ENCODE results near the gene IRF1. TPM values are rescaled to one million over a fixed set of nuclear protein-coding genes. Genes with fewer than 3 reads are reported as not detected.
"Not testable (repeated sequence)": the region's sequence is repeated elsewhere in the genome, so short reads cannot be mapped to it uniquely, and the experiment has no call there.

IRF1 gene
- total RNA-seq, 4 donors from 2014 or later, result 17.5 to 24.1 (median 20.1) TPM

DNA sequence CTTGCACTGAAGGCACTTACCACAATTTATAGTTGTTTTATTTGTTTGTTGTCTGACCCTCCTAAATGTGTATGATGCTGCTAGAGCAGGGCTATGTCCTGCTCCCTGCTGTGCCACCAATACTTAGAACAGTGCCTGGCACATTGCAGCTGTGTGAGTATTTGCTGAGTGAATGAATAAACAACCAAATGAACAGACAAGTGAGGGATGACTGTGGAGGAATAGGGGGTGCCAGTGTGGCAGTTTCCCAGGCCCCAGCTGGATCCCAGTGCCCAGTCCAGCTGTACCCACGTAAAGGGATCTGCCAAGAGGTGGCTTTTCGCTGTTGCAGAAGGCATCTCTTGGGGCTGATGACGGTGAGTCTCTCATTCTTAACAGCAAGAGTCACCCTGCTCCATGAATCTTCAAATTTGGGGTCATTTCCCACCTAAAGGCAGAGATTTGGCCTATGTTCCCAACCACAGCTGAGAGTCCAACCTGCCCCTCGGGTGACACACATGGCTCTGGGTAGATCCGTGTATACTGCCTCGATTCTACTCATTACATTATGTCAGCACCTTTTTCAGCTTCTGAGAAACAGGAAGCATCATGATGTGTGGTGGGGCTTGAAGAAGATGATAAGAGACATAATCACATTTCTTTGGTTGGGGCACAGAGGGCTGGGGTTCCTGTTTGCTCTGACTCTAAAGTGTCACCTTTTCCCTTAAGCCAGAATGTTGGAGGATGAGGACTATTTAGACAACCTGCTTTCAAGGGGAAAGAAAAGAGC lies 38.5 kb upstream of the IRF1 start:
- Histone ChIP-seq H3K27ac (no peak overlapping the region), H3K27me3 (no peaks in the 10 kb centered on the region), H3K9me3 (no peaks in the 10 kb centered on the region), H3K4me1 (peaks cover 5% of the 10 kb centered on the region), H3K4me3 (no peak overlapping the region), H3K36me3 (no peaks in the 10 kb centered on the region)
- TF ChIP-seq, protein P1, sequence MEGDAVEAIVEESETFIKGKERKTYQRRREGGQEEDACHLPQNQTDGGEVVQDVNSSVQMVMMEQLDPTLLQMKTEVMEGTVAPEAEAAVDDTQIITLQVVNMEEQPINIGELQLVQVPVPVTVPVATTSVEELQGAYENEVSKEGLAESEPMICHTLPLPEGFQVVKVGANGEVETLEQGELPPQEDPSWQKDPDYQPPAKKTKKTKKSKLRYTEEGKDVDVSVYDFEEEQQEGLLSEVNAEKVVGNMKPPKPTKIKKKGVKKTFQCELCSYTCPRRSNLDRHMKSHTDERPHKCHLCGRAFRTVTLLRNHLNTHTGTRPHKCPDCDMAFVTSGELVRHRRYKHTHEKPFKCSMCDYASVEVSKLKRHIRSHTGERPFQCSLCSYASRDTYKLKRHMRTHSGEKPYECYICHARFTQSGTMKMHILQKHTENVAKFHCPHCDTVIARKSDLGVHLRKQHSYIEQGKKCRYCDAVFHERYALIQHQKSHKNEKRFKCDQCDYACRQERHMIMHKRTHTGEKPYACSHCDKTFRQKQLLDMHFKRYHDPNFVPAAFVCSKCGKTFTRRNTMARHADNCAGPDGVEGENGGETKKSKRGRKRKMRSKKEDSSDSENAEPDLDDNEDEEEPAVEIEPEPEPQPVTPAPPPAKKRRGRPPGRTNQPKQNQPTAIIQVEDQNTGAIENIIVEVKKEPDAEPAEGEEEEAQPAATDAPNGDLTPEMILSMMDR (IDR thresholded peaks at IDR 0.05), result no peak
- TF ChIP-seq EP300 (IDR thresholded peaks at IDR 0.05), result no peak
- TF ChIP-seq POLR2AphosphoS5 (IDR thresholded peaks at IDR 0.05), result no peak
- no peak for TF ChIP-seq POLR2A (IDR thresholded peaks at IDR 0.05)
- 74% methylated on average over 6 of the region's 6 CpGs for WGBS
- DNase-seq (ENCODE audit: low spot score in 2 of 2), result no peak

DNA sequence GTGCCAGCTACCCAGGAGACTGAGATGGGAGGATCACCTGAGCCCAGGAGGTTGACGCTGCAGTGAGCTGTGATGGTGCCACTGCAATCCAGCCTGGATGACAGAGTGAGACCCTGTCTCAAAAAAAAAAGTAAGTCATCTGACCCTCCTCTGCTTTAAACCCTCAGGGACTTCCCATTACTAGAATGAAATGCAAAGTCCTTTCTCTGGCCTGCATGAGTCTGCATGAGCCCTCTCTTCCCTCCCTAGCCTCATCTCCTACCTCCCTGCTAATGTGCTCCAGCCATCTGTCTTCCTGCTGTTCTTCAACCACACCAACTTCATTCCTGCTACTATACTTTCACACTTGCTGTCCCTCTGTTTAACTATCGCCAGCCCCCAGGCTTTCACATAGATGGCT lies 37.4 kb upstream of the IRF1 start:
- Histone ChIP-seq H3K4me1 (peaks cover 5% of the 10 kb centered on the region), H3K4me3 (no peak overlapping the region), H3K27ac (no peak overlapping the region), H3K27me3 (no peaks in the 10 kb centered on the region), H3K9me3 (no peaks in the 10 kb centered on the region), H3K36me3 (no peaks in the 10 kb centered on the region)
- DNase-seq (ENCODE audit: low spot score in 2 of 2), result no peak
- no peak for TF ChIP-seq EP300 (IDR thresholded peaks at IDR 0.05)
- TF ChIP-seq, protein P1 (IDR thresholded peaks at IDR 0.05), result no peak
- 94% methylated on average over 2 of the region's 2 CpGs for WGBS

DNA sequence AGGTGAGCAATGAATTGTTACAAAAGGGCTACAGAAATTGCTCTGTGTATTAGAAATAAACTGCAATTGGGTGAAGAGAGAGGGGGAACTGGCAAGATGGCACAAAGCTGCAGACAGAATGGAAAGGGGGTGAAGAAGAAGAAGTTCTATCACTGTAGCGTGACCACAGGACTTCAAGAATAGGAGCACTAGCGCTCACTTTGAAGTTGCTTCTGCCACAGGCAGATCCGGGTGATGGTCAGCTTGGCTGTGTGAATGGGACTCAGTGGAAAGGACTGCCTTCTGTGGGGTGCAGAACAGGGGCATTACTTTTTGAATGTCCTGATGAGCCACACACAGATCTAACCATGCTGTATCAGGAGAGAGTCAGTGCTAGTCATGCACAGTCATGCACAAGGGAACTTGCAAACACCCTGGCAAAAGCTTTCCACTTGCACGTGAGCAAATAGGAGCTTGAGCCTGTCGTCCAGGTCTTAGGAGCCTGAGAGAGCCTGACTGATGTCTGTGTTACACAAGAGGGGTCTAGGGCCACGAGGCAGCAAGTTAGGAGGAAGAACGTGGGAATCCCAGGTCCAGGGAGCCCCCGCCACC lies 36.5 kb upstream of the IRF1 start:
- Histone ChIP-seq H3K4me3 (no peak overlapping the region), H3K4me1 (peaks cover 5% of the 10 kb centered on the region), H3K27ac (no peak overlapping the region), H3K36me3 (no peaks in the 10 kb centered on the region), H3K27me3 (no peaks in the 10 kb centered on the region), H3K9me3 (no peaks in the 10 kb centered on the region)
- no peak for DNase-seq (ENCODE audit: low spot score in 2 of 2)
- 65% methylated on average over 8 of the region's 8 CpGs for WGBS
- TF ChIP-seq EP300 (IDR thresholded peaks at IDR 0.05) (no peak), POLR2A (IDR thresholded peaks at IDR 0.05) (no peak), POLR2AphosphoS5 (IDR thresholded peaks at IDR 0.05) (no peak)
- TF ChIP-seq, protein P1 (IDR thresholded peaks at IDR 0.05), result no peak

DNA sequence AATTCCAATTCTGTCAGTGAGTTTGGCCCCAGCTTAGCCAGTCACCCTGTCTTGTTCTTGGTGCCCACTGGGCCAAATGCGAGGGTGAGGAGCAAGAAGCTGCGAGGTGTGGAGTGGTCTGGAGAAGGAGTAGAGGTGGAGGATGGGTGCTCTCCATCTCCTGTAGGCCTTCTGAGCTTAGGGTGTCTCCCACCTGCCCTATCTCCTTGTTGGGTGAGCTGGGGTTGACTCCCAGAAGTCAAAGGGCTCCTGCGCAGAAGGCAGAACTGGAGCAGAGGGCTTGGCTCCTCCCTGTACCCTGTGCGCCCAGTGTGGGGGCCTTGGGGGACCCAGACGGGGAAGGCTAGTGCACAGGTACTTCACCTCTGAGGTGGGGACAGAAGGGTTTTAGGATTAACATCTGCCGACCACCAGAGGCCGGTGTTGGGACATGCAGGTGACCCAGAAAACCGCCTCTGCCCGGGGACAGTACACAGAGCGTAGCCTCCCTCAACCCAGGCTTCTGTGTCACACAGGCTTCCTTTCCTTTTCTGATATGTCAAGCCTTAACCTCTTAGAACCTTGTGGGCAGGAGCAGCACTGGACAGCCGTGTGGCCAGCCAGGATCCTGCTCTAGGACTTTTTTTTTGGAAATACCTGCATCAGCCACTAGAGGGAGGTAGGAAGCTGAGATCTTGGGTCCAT lies 35.9 kb upstream of the IRF1 start:
- no peaks in the 10 kb centered on the region for H3K36me3 ChIP-seq
- no peak overlapping the region for H3K4me3 ChIP-seq
- no peak for DNase-seq (ENCODE audit: low spot score in 2 of 2)
- TF ChIP-seq, protein P1 (IDR thresholded peaks at IDR 0.05), result peak; percentile 55 to 67
- no peak for TF ChIP-seq POLR2A (IDR thresholded peaks at IDR 0.05)
- WGBS, result 44% methylated on average over 7 of the region's 11 CpGs
- H3K27ac ChIP-seq, result no peak overlapping the region
- H3K4me1 ChIP-seq, result peaks cover 5% of the 10 kb centered on the region
- H3K9me3 ChIP-seq, result peaks cover 2% of the 10 kb centered on the region
- no peaks in the 10 kb centered on the region for H3K27me3 ChIP-seq

DNA sequence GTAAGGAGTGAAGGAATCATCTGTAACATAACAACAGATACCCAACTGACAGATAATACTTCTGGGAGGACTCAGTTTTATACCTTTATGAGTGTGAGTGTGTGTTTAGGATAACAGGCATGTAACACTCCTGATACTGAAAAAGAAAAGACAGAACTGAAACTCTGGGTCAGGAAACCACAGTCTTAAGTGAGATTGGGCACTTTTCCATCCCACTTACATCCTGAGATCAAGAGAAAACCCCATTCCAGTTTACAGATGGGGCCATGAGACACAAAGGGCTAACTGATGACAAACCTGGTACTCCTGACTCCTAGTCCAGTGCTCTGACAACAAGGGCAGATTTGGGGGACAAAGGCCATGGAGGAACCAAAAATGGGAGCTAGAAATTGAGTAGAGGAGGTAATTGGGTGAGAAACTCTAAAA lies 34.7 kb upstream of the IRF1 start:
- DNase-seq (ENCODE audit: low spot score in 2 of 2), result no peak
- Histone ChIP-seq H3K9me3 (peaks cover 4% of the 10 kb centered on the region), H3K36me3 (no peaks in the 10 kb centered on the region), H3K4me1 (peaks cover 5% of the 10 kb centered on the region), H3K27ac (no peak overlapping the region), H3K27me3 (no peaks in the 10 kb centered on the region), H3K4me3 (no peak overlapping the region)
- TF ChIP-seq, protein P1 (IDR thresholded peaks at IDR 0.05), result no peak

DNA sequence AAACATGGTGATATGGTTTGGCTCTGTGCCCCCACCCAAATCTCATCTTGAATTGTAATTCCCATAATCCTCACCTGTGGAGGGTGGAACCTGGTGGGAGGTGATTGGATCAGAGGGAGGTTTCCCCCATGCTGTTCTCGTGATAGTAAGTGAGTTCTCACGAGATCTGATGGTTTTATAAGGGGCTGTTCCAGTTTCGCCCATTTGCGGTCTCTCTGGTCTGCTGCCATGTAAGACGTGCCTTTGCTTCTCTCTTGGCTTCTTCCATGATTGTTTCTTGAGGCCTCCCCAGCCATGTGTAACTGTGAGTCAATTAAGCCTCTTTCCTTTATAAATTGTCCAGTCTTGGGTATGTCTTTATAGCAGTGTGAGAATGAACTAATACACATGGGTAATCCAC lies 34.3 kb upstream of the IRF1 start:
- H3K27me3 ChIP-seq; H3K36me3 ChIP-seq; H3K4me1 ChIP-seq; H3K4me3 ChIP-seq; H3K9me3 ChIP-seq; DNase-seq (ENCODE audit: low spot score in 2 of 2); H3K27ac ChIP-seq: not testable (repeated sequence)
- WGBS, result 90% methylated on average over 5 of the region's 5 CpGs

DNA sequence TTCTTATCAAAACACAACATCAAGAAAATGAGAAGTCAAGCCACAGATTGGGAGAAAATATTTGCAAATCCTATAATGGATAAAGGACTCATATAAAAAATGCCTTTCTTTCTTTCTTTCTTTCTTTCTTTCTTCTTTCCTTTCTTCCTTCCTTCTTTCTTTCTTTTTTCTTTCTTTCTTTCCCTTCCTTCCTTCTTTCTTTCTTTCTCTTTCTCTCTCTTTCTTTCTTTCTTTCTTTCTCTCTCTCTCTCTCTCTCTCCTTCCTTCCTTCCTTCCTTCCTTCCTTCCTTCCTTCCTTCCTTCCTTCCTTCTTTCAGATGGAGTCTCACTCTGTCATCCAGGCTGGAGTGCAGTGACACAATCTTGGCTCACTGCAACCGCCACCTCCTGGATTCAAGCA lies 31.5 kb upstream of the IRF1 start:
- H3K27ac ChIP-seq; H3K27me3 ChIP-seq; H3K9me3 ChIP-seq; DNase-seq (ENCODE audit: low spot score in 2 of 2); H3K4me1 ChIP-seq; H3K4me3 ChIP-seq; H3K36me3 ChIP-seq: not testable (repeated sequence)
- 88% methylated on average over 1 of the region's 1 CpG for whole genome bisulfite sequencing
